GM10248 (cell line): Measurements from ENCODE around the gene RPS15.

ENCODE experiments used
- CTCF ChIA-PET: fragments of 300-600 bp; sonication (Branson Sonifier 250); formaldehyde crosslinking; extraction: SDS; loops from one replicate; lab custom pipeline; 2021; ENCODE audit warnings: antibody characterized with exemption; lab: Yijun Ruan, JAX
- POLR2A ChIA-PET: fragments of 350-650 bp; sonication (Branson Sonifier 250); formaldehyde crosslinking; extraction: SDS; loops from one replicate; lab custom pipeline; 2020; ENCODE audit warnings: antibody characterized with exemption; lab: Yijun Ruan, JAX
- DNase-seq: peaks from one replicate; pipeline ENCODE4 v3.0.0; 2012; ENCODE audit errors: extremely low spot score
- CTCF ChIP-seq: IDR thresholded peaks from 2 replicates; pipeline ENCODE4 v1.5.1; 2012; ENCODE audit warnings: mild to moderate bottlenecking, low read depth; ENCODE audit errors: extremely low read depth, missing control alignments, control extremely low read depth

Gene RPS15

GRCh38 chr19:1438035-1438932 is at the start of gene RPS15:
Gene RPS15, plus strand, starts transcription at chr19:1438396. Its CDS starts 30 bp downstream, at chr19:1438426.
- peak; percentile 99 for TF ChIP-seq CTCF
- CTCF ChIA-PET: interaction anchor here (0.7 to 1.3 kb wide), 8 partner anchors 10 to 29 kb away, joined by 3 to 5 read pairs (median 3); no protein-coding TSS in a partner anchor
- POLR2A ChIA-PET: interaction anchor here (0.6 kb wide), 1 partner anchor 517 kb away, joined by 9 read pairs; no protein-coding TSS in a partner anchor
- DNase-seq: peak; percentile 97

- ChIA-PET CTCF (no interaction called here), POLR2A (interaction anchor here (0.9 kb wide), 1 partner anchor 120 kb away, joined by 4 read pairs; the partner anchor contains the start of gene CIRBP)
- DNase-seq: no peak
- TF ChIP-seq CTCF: no peak
These were observed 49.6 kb upstream of the RPS15 start for GRCh38 chr19:1388637-1389026.

GRCh38 chr19:1389033-1389940 is 48.9 kb upstream of the RPS15 start:
- ChIA-PET CTCF (no interaction called here), POLR2A (no interaction called here)

GRCh38 chr19:1390890-1391423 is 47.2 kb upstream of the RPS15 start:
- TF ChIP-seq CTCF: no peak
- DNase-seq: no peak
- CTCF ChIA-PET: no interaction called here
- POLR2A ChIA-PET: no interaction called here

More at GRCh38 chr19:1389033-1389940, 48.9 kb upstream of the RPS15 start:
- TF ChIP-seq CTCF: no peak
- DNase-seq: no peak

- CTCF ChIA-PET: no interaction called here
- TF ChIP-seq CTCF: no peak
- POLR2A ChIA-PET: no interaction called here
- DNase-seq: no peak
These were observed 45.8 kb upstream of the RPS15 start for GRCh38 chr19:1392407-1392806.
